ENCODE results near the gene ZNF793. TPM values are rescaled to one million over a fixed set of nuclear protein-coding genes. Genes with fewer than 3 reads are reported as not detected.

The ZNF793 gene
- total RNA-seq (2014; rRNA removed; shearing (Covaris generic)), result 0.05 TPM in 1 of 2 replicates, not detected in the other

- no peak within 1 kb of the TSS for H3K4me3 ChIP-seq
Observed at GRCh38 chr19:37506387-37507166, at the start of gene ZNF793. ZNF793 (plus strand) TSS chr19:37506939; CDS start chr19:37523440, 16,501 bp downstream.

GRCh38 chr19:37466277-37466797 is 40.4 kb upstream of the ZNF793 start:
- Histone ChIP-seq H3K27ac (peak overlapping the region; percentile 43), H3K36me3 (peaks cover 17% of the 10 kb centered on the region), H3K9me3 (replicated peaks) (peaks cover 21% of the 10 kb centered on the region), H3K4me3 (peak overlapping the region; percentile 57), H3K27me3 (replicated peaks) (no peaks in the 10 kb centered on the region), H3K4me1 (replicated peaks) (peaks cover 3% of the 10 kb centered on the region; the same call in 1 of the 2 replicates)
- no peak for DNase-seq (ENCODE audit: low read depth in 1 of 2, low spot score in 2 of 2)

More at GRCh38 chr19:37506387-37507166, at the start of gene ZNF793:
- Histone ChIP-seq H3K27me3 (replicated peaks) (no peaks in the 10 kb centered on the region), H3K9me3 (replicated peaks) (peaks cover 7% of the 10 kb centered on the region; the same call in 1 of the 2 replicates), H3K27ac (no peak within 1 kb of the TSS), H3K36me3 (no peaks in the 10 kb centered on the region), H3K4me1 (replicated peaks) (no peaks in the 10 kb centered on the region)
- DNase-seq (ENCODE audit: low read depth in 1 of 2, low spot score in 2 of 2), result no peak

GRCh38 chr19:37466798-37467607 is 39.7 kb upstream of the ZNF793 start, which contains the start of gene ZNF569:
ZNF569 (minus strand) TSS chr19:37467444; CDS start chr19:37444921, 22,523 bp downstream.
- peak within 1 kb of the TSS; percentile 43 for H3K27ac ChIP-seq
- H3K4me3 ChIP-seq, result peak within 1 kb of the TSS; percentile 57
- peak; percentile 71 to 83 for DNase-seq (ENCODE audit: low read depth in 1 of 2, low spot score in 2 of 2)
- peaks cover 26% of the 10 kb centered on the region for H3K9me3 ChIP-seq (replicated peaks)
- peaks cover 21% of the 10 kb centered on the region for H3K36me3 ChIP-seq
- peaks cover 3% of the 10 kb centered on the region; the same call in 1 of the 2 replicates for H3K4me1 ChIP-seq (replicated peaks)
- no peaks in the 10 kb centered on the region for H3K27me3 ChIP-seq (replicated peaks)

GRCh38 chr19:37467608-37468090 is 39.1 kb upstream of the ZNF793 start:
- peak overlapping the region; percentile 57 for H3K4me3 ChIP-seq
- peaks cover 3% of the 10 kb centered on the region; the same call in 1 of the 2 replicates for H3K4me1 ChIP-seq (replicated peaks)
- peaks cover 21% of the 10 kb centered on the region for H3K36me3 ChIP-seq
- no peaks in the 10 kb centered on the region for H3K27me3 ChIP-seq (replicated peaks)
- H3K27ac ChIP-seq, result no peak overlapping the region
- no peak for DNase-seq (ENCODE audit: low read depth in 1 of 2, low spot score in 2 of 2)
- H3K9me3 ChIP-seq (replicated peaks), result peaks cover 26% of the 10 kb centered on the region

GRCh38 chr19:37468961-37469777 is 37.6 kb upstream of the ZNF793 start, which contains the start of gene ZNF570:
ZNF570 (plus strand) TSS chr19:37469356; CDS start chr19:37470355, 999 bp downstream.
- no peaks in the 10 kb centered on the region for H3K27me3 ChIP-seq (replicated peaks)
- H3K9me3 ChIP-seq (replicated peaks), result peaks cover 33% of the 10 kb centered on the region
- peak within 1 kb of the TSS; percentile 51 for H3K4me3 ChIP-seq
- peak within 1 kb of the TSS; percentile 22; the same call in 1 of the 2 replicates for H3K27ac ChIP-seq
- peaks cover 11% of the 10 kb centered on the region for H3K36me3 ChIP-seq
- peaks cover 3% of the 10 kb centered on the region; the same call in 1 of the 2 replicates for H3K4me1 ChIP-seq (replicated peaks)
- peak; percentile 63 to 72 for DNase-seq (ENCODE audit: low read depth in 1 of 2, low spot score in 2 of 2)

GRCh38 chr19:37470216-37470615 is 36.5 kb upstream of the ZNF793 start:
- no peak for DNase-seq (ENCODE audit: low read depth in 1 of 2, low spot score in 2 of 2)
- Histone ChIP-seq H3K27me3 (replicated peaks) (no peaks in the 10 kb centered on the region), H3K9me3 (replicated peaks) (peaks cover 36% of the 10 kb centered on the region), H3K4me1 (replicated peaks) (peaks cover 3% of the 10 kb centered on the region; the same call in 1 of the 2 replicates), H3K4me3 (no peak overlapping the region; the same call in 1 of the 2 replicates), H3K36me3 (peaks cover 7% of the 10 kb centered on the region; the same call in 1 of the 2 replicates), H3K27ac (no peak overlapping the region)

DNA sequence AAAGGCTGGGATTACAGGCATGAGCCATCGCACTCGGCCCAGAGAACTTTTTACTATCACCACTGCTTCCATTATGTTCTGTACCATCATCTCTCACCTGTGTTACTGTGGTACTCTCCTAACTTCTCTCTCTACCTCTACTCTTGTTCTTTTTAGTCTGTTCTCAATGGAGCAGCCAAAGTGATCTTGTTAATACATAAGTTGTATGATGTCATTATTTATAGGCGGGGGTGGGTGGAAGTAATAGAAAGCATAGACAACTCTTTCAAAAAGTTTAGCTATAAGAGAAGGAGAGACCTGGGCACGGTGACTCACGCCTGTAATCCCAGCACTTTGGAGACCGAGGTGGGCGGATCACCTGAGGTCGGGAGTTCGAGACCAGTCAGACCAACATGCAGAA is 34.6 kb upstream of the ZNF793 start:
- Histone ChIP-seq H3K36me3 (peaks cover 9% of the 10 kb centered on the region; the same call in 1 of the 2 replicates), H3K9me3 (replicated peaks) (peaks cover 41% of the 10 kb centered on the region), H3K4me3 (no peak overlapping the region), H3K27ac (no peak overlapping the region), H3K27me3 (replicated peaks) (no peaks in the 10 kb centered on the region), H3K4me1 (replicated peaks) (peaks cover 3% of the 10 kb centered on the region; the same call in 1 of the 2 replicates)
- DNase-seq (ENCODE audit: low read depth in 1 of 2, low spot score in 2 of 2), result no peak

DNA sequence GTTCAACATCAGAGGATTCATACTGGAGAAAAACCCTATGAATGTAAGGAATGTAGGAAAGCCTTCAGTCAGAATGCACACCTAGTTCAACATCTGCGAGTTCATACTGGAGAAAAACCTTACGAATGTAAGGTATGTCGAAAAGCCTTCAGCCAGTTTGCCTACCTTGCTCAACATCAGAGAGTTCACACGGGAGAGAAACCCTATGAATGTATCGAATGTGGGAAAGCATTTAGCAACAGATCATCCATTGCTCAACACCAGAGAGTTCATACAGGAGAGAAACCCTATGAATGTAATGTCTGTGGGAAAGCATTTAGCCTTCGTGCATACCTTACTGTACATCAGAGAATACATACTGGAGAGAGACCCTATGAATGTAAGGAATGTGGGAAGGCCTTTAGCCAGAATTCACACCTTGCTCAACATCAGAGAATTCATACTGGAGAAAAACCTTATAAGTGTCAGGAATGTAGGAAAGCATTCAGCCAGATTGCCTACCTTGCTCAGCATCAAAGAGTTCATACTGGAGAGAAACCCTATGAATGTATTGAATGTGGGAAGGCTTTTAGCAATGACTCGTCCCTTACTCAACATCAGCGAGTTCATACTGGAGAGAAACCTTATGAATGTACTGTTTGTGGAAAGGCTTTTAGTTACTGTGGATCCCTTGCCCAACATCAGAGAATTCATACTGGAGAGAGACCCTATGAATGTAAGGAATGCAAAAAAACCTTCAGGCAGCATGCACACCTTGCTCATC is 22.2 kb upstream of the ZNF793 start:
- peaks cover 31% of the 10 kb centered on the region for H3K9me3 ChIP-seq (replicated peaks)
- no peak overlapping the region for H3K4me3 ChIP-seq
- no peaks in the 10 kb centered on the region for H3K4me1 ChIP-seq (replicated peaks)
- no peak overlapping the region for H3K27ac ChIP-seq
- no peak for DNase-seq (ENCODE audit: low read depth in 1 of 2, low spot score in 2 of 2)
- peaks cover 16% of the 10 kb centered on the region for H3K36me3 ChIP-seq
- H3K27me3 ChIP-seq (replicated peaks), result 0 out of 2 replicates have a peak, but pooled peaks cover 2% of the 10 kb centered on the region

GRCh38 chr19:37492213-37492612 is 14.5 kb upstream of the ZNF793 start:
- Histone ChIP-seq H3K4me3 (no peak overlapping the region), H3K4me1 (replicated peaks) (no peaks in the 10 kb centered on the region), H3K36me3 (no peaks in the 10 kb centered on the region), H3K27me3 (replicated peaks) (no peaks in the 10 kb centered on the region), H3K27ac (no peak overlapping the region), H3K9me3 (replicated peaks) (peaks cover 9% of the 10 kb centered on the region; the same call in 1 of the 2 replicates)
- DNase-seq (ENCODE audit: low read depth in 1 of 2, low spot score in 2 of 2), result no peak

GRCh38 chr19:37505958-37506386 is 767 bp upstream of the ZNF793 start:
- peaks cover 7% of the 10 kb centered on the region; the same call in 1 of the 2 replicates for H3K9me3 ChIP-seq (replicated peaks)
- no peaks in the 10 kb centered on the region for H3K27me3 ChIP-seq (replicated peaks)
- H3K27ac ChIP-seq, result no peak overlapping the region
- no peak for DNase-seq (ENCODE audit: low read depth in 1 of 2, low spot score in 2 of 2)
- no peaks in the 10 kb centered on the region for H3K4me1 ChIP-seq (replicated peaks)
- no peaks in the 10 kb centered on the region for H3K36me3 ChIP-seq
- no peak overlapping the region for H3K4me3 ChIP-seq

- Histone ChIP-seq H3K27me3 (replicated peaks) (no peaks in the 10 kb centered on the region), H3K4me1 (replicated peaks) (no peaks in the 10 kb centered on the region), H3K9me3 (replicated peaks) (peaks cover 7% of the 10 kb centered on the region; the same call in 1 of the 2 replicates), H3K4me3 (no peak overlapping the region), H3K27ac (no peak overlapping the region), H3K36me3 (no peaks in the 10 kb centered on the region)
- DNase-seq (ENCODE audit: low read depth in 1 of 2, low spot score in 2 of 2), result no peak
Observed at GRCh38 chr19:37507167-37507464, 377 bp downstream of the ZNF793 start.

GRCh38 chr19:37511186-37511585 is 4.4 kb downstream of the ZNF793 start:
- Histone ChIP-seq H3K9me3 (replicated peaks) (peaks cover 11% of the 10 kb centered on the region; the same call in 1 of the 2 replicates), H3K27me3 (replicated peaks) (no peaks in the 10 kb centered on the region), H3K36me3 (no peaks in the 10 kb centered on the region), H3K4me1 (replicated peaks) (no peaks in the 10 kb centered on the region), H3K27ac (no peak overlapping the region), H3K4me3 (no peak overlapping the region)
- DNase-seq (ENCODE audit: low read depth in 1 of 2, low spot score in 2 of 2), result no peak

Measured in SJSA1 (cell line).